GM12878 (cell line): ENCODE data around the gene PHC2. TPM values are rescaled to one million over a fixed set of nuclear protein-coding genes. Genes with fewer than 3 reads are reported as not detected.

Experiments
- ATAC-seq: fragments of 200-7000 bp; cut with Tn5 transposase; 3 replicates; pipeline ENCODE4 v1.9.1; 2020; ENCODE audit warnings: mild to moderate bottlenecking, moderate library complexity
- BruUV-seq: library from RNA; stranded (reverse); fragments of 400-500 nt; replicated peaks from 2 replicates; lab custom pipeline; 2021; lab: Mats Ljungman, UMichigan
- CTCF ChIA-PET: fragments of 300-600 bp; sonication (Branson Sonifier 250); formaldehyde crosslinking; extraction: SDS; loops from one replicate; lab custom pipeline; 2021; ENCODE audit warnings: inconsistent platforms; lab: Yijun Ruan, JAX
- POLR2A ChIA-PET: fragments of 350-600 bp; formaldehyde crosslinking; extraction: SDS; loops from one replicate; lab custom pipeline; 2021; ENCODE audit warnings: inconsistent platforms; lab: Charles Lee
- RAD21 ChIA-PET: fragments of 300-600 bp; sonication (Branson Sonifier 250); formaldehyde crosslinking; loops from one replicate; lab custom pipeline; 2023; ENCODE audit warnings: antibody characterized with exemption; ENCODE audit not compliant: unreplicated experiment; lab: Charles Lee
- SMC1A ChIA-PET: fragments of 300-600 bp; sonication (Branson Sonifier 250); formaldehyde crosslinking; loops from one replicate; lab custom pipeline; 2023; ENCODE audit not compliant: unreplicated experiment, uncharacterized antibody; lab: Charles Lee
- DNase-seq: peaks from one replicate; pipeline ENCODE4 v3.0.0-alpha.2; 2011; ENCODE audit warnings: low read depth, low spot score
- FAIRE-seq: peaks from 3 replicates; lab custom pipeline; 2011; peaks lifted over from hg19 to GRCh38; lab: Jason Lieb, UNC
- H2AFZ ChIP-seq: 2 replicates; pipeline ENCODE4 v1.6.0; 2011; ENCODE audit warnings: low read depth, low read length, control low read depth; ENCODE audit not compliant: control insufficient read depth
- H3K27ac ChIP-seq: 2 replicates; pipeline ENCODE4 v1.5.1; 2011; ENCODE audit warnings: control low read depth; ENCODE audit not compliant: control insufficient read depth, insufficient read depth
- H3K27me3 ChIP-seq, 2 experiments: replicated peaks in 1 of 2; 2 replicates each; pipeline versions ENCODE4 v1.6.0 to v1.6.1; 2011; ENCODE audit warnings: low read length in 1 of 2; ENCODE audit not compliant: control insufficient read depth in 2 of 2, insufficient read depth in 2 of 2
- H3K36me3 ChIP-seq, 2 experiments: 2 replicates each; pipeline ENCODE4 v1.5.1; 2011; ENCODE audit warnings: low read length in 1 of 2; ENCODE audit not compliant: control insufficient read depth in 2 of 2, insufficient read depth in 2 of 2
- H3K4me1 ChIP-seq: 2 replicates; pipeline ENCODE4 v1.6.1; 2011; ENCODE audit warnings: mild to moderate bottlenecking, low read length, moderate library complexity, mixed read lengths; ENCODE audit not compliant: control insufficient read depth, insufficient read depth
- H3K4me2 ChIP-seq: 2 replicates; pipeline ENCODE4 v1.6.0; 2011; ENCODE audit warnings: control low read depth; ENCODE audit not compliant: control insufficient read depth, insufficient read depth
- H3K4me3 ChIP-seq: fragments of 200-600 bp; sonication (generic); 2 replicates; pipeline ENCODE4 v1.5.1; 2016
- H3K79me2 ChIP-seq: 2 replicates; pipeline ENCODE4 v1.6.0; 2011; ENCODE audit warnings: low read length; ENCODE audit not compliant: control insufficient read depth, insufficient read depth
- H3K9ac ChIP-seq: 2 replicates; pipeline ENCODE4 v1.8.0; 2011; ENCODE audit warnings: low read length, control low read depth, mixed read lengths; ENCODE audit not compliant: control insufficient read depth, insufficient read depth
- H3K9me3 ChIP-seq: replicated peaks from 3 replicates; pipeline ENCODE4 v1.5.1; 2011; ENCODE audit warnings: mild to moderate bottlenecking, low read length; ENCODE audit not compliant: control insufficient read depth, insufficient read depth
- H4K20me1 ChIP-seq: 2 replicates; pipeline ENCODE4 v1.6.0; 2011; ENCODE audit not compliant: control insufficient read depth, insufficient read depth
- BACH1 ChIP-seq: fragments of 450-650 bp; IDR thresholded peaks from 2 replicates; pipeline ENCODE4 v1.6.1; 2017; ENCODE audit warnings: mild to moderate bottlenecking, borderline replicate concordance
- BCL11A ChIP-seq: IDR thresholded peaks from 2 replicates; pipeline ENCODE4 v1.6.1; 2011; ENCODE audit warnings: low read depth, low read length
- FOXM1 ChIP-seq: IDR thresholded peaks from 2 replicates; pipeline ENCODE4 v1.6.1; 2012; ENCODE audit warnings: low read depth, mild to moderate bottlenecking, inconsistent platforms, low read length, moderate library complexity
- MYB ChIP-seq: fragments of 150-350 bp; IDR thresholded peaks from 2 replicates; pipeline ENCODE4 v1.6.1; 2014; ENCODE audit warnings: mild to moderate bottlenecking, low read depth, low read length, borderline replicate concordance
- NFIC ChIP-seq: IDR thresholded peaks from 2 replicates; pipeline ENCODE4 v1.6.1; 2012; ENCODE audit warnings: low read depth, mild to moderate bottlenecking, inconsistent platforms, low read length, moderate library complexity
- NR2C2 ChIP-seq: IDR thresholded peaks from 2 replicates; pipeline ENCODE4 v1.6.1; 2011; ENCODE audit warnings: borderline replicate concordance, low read depth; ENCODE audit not compliant: control insufficient read depth, insufficient read length
- RB1 ChIP-seq: fragments of 450-650 bp; formaldehyde crosslinking; IDR thresholded peaks from 2 replicates; pipeline ENCODE4 v1.6.1; 2017; ENCODE audit warnings: mild to moderate bottlenecking, borderline replicate concordance
- REST ChIP-seq: IDR thresholded peaks from 2 replicates; pipeline ENCODE4 v1.6.1; 2012; ENCODE audit warnings: mild to moderate bottlenecking, low read depth, low read length
- STAT1 ChIP-seq: fragments of 450-650 bp; conservative IDR thresholded peaks from 2 replicates; pipeline ENCODE4 v1.6.1; 2014; ENCODE audit warnings: antibody characterized with exemption, mild to moderate bottlenecking
- TAF1 ChIP-seq: IDR thresholded peaks from 2 replicates; pipeline ENCODE4 v1.6.1; 2011; ENCODE audit warnings: mild to moderate bottlenecking, low read depth, low read length, borderline replicate concordance
- YBX1 ChIP-seq: fragments of 450-650 bp; IDR thresholded peaks from 2 replicates; pipeline ENCODE4 v1.6.1; 2016; ENCODE audit warnings: antibody characterized with exemption
- ZBTB11 ChIP-seq: fragments of 450-650 bp; formaldehyde crosslinking; IDR thresholded peaks from 2 replicates; pipeline ENCODE4 v1.5.0; 2022; ENCODE audit warnings: mild to moderate bottlenecking, missing genetic modification characterization
- ZZZ3 ChIP-seq: IDR thresholded peaks from 2 replicates; pipeline ENCODE4 v1.6.1; 2011; ENCODE audit warnings: low read depth; ENCODE audit not compliant: control insufficient read depth, insufficient read length
- WGBS: methylation state at CpG from one replicate; pipeline ENCODE4 v1.1.6; 2016; ENCODE audit warnings: low lambda C conversion rate; ENCODE audit not compliant: insufficient replicate concordance, insufficient coverage; ENCODE audit errors: missing lambda C conversion rate; 5-methylcytosine and 5-hydroxymethylcytosine counted together
- in situ Hi-C: fragments of 300-500 bp; cut with MboI; formaldehyde crosslinking; loops from 9 replicates; pipeline ENCODE4 v1.14.3; 2018; ENCODE audit warnings: mixed read lengths
- intact Hi-C: fragments of 100-400 bp; cut with micrococcal nuclease; formaldehyde crosslinking; loops from one replicate; pipeline ENCODE4 v1.14.2; 2022; ENCODE audit not compliant: unreplicated experiment
- polyA plus RNA-seq, 11 experiments: library from polyadenylated mRNA; depleted of rRNA in 4 of 11; unstranded in 6 of 11; stranded (reverse) in 5 of 11; fragments of >200 nt; fragmentation: Nextera tagmentation in 4 of 11; fragmentation: Illumina TruSeq in 1 of 11; extraction: Ambion mirVana in 4 of 11; extraction: Trizol in 1 of 11; gene quantifications; 1 replicate in 1 of 11; 2 replicates in 10 of 11; pipeline versions ENCODE4 v1.2.1 to v1.2.3, GENCODE V29; 2011 to 2016; ENCODE audit warnings: inconsistent platforms in 2 of 11, missing spikeins in 2 of 11, low read depth in 1 of 11
- total RNA-seq, 4 experiments: library from RNA; depleted of rRNA in 3 of 4; stranded (reverse); fragments of >200 nt in 3 of 4; fragmentation: Illumina TruSeq in 1 of 4; extraction: Trizol in 1 of 4; gene quantifications; 2 replicates each; pipeline versions ENCODE4 v1.2.1 to v1.2.3, GENCODE V29; 2013 to 2021
- TF ChIP-seq, protein P1 (sequence below): fragments of 450-650 bp; IDR thresholded peaks from 2 replicates; pipeline ENCODE4 v1.6.1; 2017; ENCODE audit warnings: antibody characterized with exemption, mild to moderate bottlenecking, moderate library complexity

Gene PHC2
- total and polyA plus RNA-seq, 10 of the 15 experiments (the other 5 are each of a cell fraction or from before 2014, with no cell fraction given): 2.0 to 35.9 (median 16.4) TPM

GRCh38 chr1:33468967-33469366, 38.1 kb upstream of the PHC2 start:
- BruUV-seq: no TSS peak
- no peaks in the 10 kb centered on the region for H3K9me3 ChIP-seq
- H4K20me1 ChIP-seq: no peaks in the 10 kb centered on the region
- no peak overlapping the region for H3K4me2 ChIP-seq
- peaks cover 13% of the 10 kb centered on the region for H3K4me1 ChIP-seq
- H3K4me3 ChIP-seq: no peak overlapping the region
- no peak overlapping the region for H3K27ac ChIP-seq
- H3K27me3 ChIP-seq: no peaks in the 10 kb centered on the region
- H2AFZ ChIP-seq: no peak overlapping the region
- ChIA-PET POLR2A (no interaction called here), SMC1A (interaction anchor here (1.6 to 8.8 kb wide), 6 partner anchors 11 to 373 kb away, joined by 3 to 149 read pairs (median 10); no protein-coding TSS in a partner anchor), RAD21 (interaction anchor here (1.3 to 6.3 kb wide), 5 partner anchors 9 to 173 kb away, joined by 3 to 103 read pairs (median 4); no protein-coding TSS in a partner anchor), CTCF (interaction anchor here (0.6 to 9.8 kb wide), 9 partner anchors 8 to 173 kb away, joined by 3 to 239 read pairs (median 15); no protein-coding TSS in a partner anchor)
- ATAC-seq (no peak), FAIRE-seq (no peak), DNase-seq (no peak)
- intact Hi-C loops: no loop called here
- no peak overlapping the region for H3K9ac ChIP-seq
- H3K79me2 ChIP-seq: peaks cover 8% of the 10 kb centered on the region
- WGBS: 43% methylated on average over 3 of the region's 3 CpGs
- in situ Hi-C loops: loop anchor here (5.0 kb wide), 2 partner anchors 102 to 172 kb away; no protein-coding TSS in a partner anchor
- H3K36me3 ChIP-seq: no peaks in the 10 kb centered on the region
- TF ChIP-seq YBX1: no peak
- TF ChIP-seq STAT1: no peak
- no peak for TF ChIP-seq BACH1
- TF ChIP-seq ZZZ3: no peak
- no peak for TF ChIP-seq ZBTB11
- no peak for TF ChIP-seq TAF1
- TF ChIP-seq, protein P1, sequence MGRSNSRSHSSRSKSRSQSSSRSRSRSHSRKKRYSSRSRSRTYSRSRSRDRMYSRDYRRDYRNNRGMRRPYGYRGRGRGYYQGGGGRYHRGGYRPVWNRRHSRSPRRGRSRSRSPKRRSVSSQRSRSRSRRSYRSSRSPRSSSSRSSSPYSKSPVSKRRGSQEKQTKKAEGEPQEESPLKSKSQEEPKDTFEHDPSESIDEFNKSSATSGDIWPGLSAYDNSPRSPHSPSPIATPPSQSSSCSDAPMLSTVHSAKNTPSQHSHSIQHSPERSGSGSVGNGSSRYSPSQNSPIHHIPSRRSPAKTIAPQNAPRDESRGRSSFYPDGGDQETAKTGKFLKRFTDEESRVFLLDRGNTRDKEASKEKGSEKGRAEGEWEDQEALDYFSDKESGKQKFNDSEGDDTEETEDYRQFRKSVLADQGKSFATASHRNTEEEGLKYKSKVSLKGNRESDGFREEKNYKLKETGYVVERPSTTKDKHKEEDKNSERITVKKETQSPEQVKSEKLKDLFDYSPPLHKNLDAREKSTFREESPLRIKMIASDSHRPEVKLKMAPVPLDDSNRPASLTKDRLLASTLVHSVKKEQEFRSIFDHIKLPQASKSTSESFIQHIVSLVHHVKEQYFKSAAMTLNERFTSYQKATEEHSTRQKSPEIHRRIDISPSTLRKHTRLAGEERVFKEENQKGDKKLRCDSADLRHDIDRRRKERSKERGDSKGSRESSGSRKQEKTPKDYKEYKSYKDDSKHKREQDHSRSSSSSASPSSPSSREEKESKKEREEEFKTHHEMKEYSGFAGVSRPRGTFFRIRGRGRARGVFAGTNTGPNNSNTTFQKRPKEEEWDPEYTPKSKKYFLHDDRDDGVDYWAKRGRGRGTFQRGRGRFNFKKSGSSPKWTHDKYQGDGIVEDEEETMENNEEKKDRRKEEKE: no peak
- no peak for TF ChIP-seq NFIC
- no peak for TF ChIP-seq REST
- TF ChIP-seq FOXM1: no peak
- no peak for TF ChIP-seq NR2C2
- TF ChIP-seq MYB: no peak
- no peak for TF ChIP-seq RB1
- TF ChIP-seq BCL11A: no peak
